NCI-H1105 (cell line): ENCODE data around the gene GPR22.

ENCODE experiments used
- DNase-seq: peaks from one replicate; lab custom pipeline; 2025; lab: John Stamatoyannopoulos, UW

The GPR22 gene, protein sequence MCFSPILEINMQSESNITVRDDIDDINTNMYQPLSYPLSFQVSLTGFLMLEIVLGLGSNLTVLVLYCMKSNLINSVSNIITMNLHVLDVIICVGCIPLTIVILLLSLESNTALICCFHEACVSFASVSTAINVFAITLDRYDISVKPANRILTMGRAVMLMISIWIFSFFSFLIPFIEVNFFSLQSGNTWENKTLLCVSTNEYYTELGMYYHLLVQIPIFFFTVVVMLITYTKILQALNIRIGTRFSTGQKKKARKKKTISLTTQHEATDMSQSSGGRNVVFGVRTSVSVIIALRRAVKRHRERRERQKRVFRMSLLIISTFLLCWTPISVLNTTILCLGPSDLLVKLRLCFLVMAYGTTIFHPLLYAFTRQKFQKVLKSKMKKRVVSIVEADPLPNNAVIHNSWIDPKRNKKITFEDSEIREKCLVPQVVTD

DNA sequence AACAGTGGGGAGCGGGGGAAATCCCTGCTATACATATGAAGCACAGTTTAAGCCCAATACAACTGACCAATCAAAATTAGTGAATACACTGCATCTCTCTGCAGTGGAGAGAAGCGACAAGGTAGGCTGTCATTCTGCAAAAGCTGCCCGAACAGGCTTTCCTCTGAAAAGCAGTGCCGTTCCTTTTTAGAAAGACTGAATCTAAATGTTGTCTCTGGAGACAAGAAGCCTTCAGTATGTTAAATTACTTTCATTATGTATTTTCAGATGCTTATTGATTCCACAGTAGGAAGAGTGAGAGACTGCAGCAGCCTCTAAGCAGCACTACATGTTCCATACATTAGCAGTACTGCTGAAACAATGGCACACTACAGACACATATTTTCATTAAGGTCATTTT lies at the start of gene GPR22:
GPR22 (plus strand) TSS at position 129 of the 400 bp plus-strand sequence. CDS start 4,004 bp downstream, outside the sequence.
- DNase-seq: no peak

DNA sequence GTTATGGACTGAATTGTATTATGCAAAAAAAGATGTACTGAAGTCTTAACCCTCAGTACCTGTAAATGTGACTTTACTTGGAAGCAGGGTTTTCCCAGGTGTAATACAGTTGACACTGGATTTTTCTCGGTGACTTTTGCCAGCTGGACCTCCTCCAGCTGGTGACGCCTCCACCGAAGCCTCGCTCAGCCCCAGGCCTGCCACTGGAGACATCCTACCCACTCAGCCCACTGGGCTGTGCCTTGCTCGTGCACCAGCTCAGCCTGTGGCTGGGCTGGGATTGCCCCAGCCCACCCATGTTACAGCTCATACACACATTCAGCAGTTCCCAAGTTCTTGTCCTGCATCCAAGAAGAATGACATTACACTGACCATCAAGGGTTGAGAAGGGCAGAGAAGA lies 42.4 kb upstream of the GPR22 start:
- DNase-seq: no peak

DNA sequence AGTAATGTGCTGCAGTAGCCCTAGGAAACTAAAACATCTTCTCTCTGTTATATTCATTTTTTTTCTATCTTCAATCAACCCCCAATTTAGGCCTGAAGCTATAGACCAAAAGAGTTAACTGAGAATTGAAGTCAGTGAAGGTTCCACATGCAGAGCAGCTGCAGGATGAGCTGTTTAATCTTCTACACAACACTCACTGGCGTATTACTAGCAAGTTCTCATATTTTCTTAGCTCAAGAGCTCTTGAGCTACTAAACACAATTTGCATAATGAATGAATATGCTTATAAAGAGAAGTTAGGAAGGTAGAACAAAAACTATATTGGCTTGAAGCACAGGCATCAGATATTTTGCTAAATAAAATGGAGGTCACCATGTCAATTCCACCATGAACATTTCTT lies 41.2 kb upstream of the GPR22 start:
- no peak for DNase-seq

DNA sequence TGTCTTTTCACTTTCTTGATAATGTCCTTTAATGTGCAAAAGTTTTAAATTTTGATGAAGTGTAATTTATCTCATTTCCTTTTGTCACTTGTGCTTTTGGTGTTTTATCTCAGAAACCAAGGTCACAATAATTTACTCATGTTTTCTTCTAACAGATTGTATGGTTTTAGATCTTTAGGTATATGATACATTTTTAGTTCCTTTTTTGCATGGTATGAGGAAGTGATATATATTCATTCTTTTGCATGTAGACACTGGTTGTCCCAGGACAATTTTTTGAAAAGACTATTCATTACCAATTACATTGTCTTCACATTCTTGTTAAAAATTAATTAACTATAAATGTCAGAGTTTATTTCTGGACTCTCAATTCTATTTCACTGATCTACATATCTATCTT lies 39.8 kb upstream of the GPR22 start:
- DNase-seq: no peak

DNA sequence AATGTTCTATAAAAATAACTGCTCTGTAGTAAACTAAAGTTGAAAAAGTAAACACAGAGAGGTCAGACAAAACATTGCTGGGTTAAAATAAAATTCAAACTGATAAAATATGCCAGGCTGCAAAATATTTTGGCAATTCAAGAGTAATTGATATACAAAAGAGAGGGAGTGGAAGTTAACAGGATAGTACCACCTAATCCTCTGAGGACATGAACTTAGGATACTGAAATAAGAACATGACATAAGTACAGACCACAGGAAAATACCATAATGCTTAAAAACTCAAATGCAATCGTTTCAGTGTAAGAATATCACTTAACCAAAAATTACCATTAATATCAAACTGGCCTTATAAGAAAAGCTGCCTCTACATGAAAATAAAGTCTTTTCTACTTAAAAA lies 37.6 kb upstream of the GPR22 start:
- DNase-seq: no peak

DNA sequence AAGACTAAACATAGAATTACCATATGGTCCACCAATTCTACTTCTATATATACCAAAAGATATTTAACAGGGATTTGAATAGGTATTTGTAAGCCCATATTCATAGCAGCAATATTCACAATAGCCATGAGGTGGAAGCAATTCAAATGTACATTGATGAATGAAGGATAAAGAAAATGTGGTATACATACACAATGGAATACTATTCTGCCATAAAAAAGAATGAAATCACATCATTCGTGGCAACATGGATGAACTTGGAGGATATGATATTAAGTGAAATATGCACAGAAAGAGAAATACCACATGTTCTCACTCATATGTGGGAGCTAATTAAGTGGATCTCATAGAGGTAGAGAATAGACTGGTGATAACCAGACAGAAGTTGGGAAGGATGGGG lies 34.1 kb upstream of the GPR22 start:
- DNase-seq: no peak

DNA sequence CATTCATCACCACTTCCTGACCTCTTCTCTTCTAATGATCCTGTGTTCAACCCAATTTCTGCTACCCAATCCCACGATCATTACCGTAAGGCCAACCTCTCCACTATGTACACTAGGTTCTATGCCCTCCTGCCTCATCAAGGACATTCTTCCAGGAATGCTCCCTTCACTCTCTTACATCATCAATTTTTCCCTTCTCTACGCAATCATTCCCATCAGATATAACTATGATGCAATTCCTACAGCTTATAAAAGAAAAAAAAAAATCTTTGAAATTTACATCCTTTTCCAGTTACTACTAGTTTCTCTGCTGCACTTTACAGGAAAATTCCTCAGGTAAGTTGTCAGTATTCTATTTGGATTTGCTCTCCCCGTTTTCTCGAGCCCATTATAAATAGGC lies 30.8 kb upstream of the GPR22 start:
- no peak for DNase-seq

DNA sequence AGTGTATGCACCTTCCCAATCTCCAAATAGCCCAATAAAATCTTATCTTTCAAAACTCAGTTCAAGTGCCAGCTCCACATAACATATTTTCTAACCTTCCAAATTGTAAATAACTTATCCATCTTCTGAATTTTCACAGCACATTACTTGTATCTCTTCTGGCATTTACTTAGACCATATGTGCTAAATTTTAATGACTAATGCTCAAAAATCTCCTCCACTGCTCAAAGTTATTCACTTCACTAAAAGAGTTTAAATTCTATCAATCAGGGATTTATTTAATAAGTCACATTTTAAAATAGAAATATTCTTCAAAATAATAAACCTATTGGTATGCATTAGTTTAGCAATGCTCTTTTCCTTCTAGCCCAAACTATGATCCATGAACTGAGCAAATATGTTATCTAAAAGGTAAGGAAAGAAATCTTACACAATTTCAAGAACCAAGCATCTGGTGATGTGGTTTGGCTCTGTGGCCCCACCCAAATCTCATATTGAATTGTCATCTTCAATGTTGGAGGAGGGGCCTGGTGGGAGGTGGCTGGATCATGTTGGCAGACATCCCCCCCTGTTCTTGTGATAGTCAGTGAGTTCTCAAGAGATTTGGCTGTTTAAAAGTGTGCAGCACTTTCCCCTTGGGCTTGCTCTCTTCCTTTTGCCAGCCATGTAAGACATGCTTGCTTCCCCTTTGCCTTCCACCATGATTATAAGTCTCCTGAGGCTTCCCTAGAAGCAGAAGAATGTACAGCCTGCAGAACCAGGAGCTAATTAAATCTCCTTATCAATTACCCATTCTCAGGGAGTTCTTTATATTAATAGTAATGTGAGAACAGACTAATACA lies 28.1 kb upstream of the GPR22 start:
- DNase-seq: no peak

DNA sequence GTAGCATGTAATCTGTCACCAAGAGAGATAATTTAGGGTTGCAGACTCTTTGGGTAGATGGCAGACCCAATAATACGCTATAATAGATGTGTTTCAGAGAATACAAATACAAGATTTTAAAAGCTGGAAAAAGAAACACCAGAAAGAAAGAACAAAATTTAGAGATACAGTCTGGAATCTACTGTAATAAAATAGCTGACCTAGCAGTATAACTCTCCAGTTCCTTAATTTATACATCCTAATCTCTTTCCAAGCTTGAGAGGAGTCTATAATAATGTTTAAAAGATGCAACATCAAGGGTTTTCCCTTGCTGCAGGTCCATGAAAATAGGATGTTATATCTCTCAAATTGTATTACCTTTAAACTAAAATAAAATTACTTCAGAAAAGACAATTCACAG lies 27.2 kb upstream of the GPR22 start:
- no peak for DNase-seq

DNA sequence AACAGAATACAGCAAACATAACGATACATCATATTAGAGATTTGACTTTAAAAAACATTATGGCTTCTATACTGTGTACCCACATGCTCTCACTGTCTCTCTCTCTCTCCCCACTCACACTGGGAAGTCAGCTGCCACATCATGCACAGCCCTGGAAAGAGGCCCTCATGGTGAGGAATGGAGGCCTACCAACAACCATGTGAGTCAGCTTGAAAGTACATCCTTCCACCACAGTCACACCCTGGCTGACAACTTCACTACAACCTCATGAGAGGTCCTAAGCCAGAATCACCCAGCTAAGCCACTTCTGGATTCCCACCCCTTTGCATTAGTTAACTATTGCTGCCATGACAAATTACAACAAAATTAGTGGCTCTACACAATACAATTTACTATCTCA lies 23.3 kb upstream of the GPR22 start:
- no peak for DNase-seq

DNA sequence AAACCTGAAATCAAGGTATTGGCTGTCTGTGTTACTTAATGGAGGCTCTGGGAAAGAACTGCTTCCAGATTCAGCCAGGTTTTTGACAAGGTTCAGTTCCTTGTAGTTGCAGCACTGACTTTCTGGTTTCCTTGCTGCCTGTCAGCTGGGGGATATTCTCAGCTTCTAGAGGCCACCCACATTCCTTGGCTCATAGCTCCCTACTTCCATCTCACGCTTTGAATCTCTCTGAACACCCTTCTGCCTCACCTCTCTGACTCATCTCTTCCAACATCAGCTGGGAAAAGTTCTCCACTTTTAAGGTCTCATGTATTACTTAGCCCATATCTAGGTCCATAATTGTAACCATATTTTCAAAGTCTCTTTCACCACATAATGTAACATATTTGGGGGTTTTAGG lies 22.9 kb upstream of the GPR22 start:
- no peak for DNase-seq

DNA sequence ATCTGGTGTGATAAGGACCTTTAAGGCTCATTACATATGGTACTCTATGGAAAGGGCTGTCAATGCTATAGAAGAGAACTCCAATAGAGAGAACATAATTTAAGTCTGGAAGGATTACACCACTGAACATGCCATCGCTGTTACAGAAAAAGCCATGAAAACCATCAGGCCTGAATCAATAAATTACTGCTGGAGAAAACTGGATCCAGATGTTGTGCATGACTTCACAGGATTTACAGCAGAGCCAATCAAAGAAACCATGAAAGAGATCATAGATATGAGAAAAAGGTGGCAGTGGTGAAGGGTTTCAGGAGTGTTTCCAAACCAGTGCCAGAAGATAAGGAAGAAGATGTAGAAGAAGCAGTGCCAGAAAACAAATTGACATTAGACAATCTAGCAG lies 18.9 kb upstream of the GPR22 start:
- no peak for DNase-seq

DNA sequence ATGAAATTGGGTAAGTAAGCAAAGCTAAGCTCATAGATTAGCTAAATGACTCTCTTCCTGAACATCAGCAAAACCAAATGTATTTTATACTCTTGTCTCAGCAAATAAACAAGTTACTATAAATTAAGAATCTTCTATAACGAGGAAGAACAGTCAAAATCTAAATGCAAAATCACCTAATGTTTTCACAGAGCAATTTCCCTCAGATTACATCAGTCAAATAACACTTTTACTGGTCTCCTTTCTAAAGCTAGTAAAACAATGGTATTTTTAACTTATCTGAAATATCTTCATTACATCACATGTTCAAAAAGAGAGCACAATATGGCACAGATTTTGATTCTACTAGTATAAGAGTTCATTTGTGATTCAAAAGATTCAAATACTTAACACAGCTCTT lies 16.5 kb upstream of the GPR22 start:
- no peak for DNase-seq

DNA sequence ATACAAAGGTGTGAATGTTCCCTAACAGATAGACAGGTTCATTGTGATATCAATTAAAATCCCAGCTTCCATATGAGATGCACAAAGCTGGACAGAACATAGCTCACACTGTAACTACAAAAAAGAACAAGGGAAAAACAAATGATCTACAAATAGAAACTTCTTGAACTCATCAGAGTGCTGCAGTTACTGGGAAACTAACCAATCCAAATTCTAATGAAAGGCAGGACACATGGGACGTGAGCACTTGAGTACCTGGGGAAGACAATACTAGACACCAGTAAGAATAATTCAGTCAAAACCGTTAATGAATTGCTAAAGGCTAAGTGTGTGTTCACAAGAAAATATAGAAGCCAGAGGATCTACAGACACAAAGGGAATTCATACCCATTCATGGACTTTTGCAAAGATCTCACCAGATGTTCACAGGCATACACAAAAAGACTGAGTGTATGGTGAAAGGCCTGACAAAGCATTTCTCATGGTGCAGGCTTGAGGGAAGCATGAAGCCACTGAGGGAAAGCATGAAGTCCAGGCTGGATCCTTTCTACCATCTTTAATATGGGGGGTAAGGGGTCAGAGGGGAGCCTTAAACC lies 7.8 kb upstream of the GPR22 start:
- no peak for DNase-seq

DNA sequence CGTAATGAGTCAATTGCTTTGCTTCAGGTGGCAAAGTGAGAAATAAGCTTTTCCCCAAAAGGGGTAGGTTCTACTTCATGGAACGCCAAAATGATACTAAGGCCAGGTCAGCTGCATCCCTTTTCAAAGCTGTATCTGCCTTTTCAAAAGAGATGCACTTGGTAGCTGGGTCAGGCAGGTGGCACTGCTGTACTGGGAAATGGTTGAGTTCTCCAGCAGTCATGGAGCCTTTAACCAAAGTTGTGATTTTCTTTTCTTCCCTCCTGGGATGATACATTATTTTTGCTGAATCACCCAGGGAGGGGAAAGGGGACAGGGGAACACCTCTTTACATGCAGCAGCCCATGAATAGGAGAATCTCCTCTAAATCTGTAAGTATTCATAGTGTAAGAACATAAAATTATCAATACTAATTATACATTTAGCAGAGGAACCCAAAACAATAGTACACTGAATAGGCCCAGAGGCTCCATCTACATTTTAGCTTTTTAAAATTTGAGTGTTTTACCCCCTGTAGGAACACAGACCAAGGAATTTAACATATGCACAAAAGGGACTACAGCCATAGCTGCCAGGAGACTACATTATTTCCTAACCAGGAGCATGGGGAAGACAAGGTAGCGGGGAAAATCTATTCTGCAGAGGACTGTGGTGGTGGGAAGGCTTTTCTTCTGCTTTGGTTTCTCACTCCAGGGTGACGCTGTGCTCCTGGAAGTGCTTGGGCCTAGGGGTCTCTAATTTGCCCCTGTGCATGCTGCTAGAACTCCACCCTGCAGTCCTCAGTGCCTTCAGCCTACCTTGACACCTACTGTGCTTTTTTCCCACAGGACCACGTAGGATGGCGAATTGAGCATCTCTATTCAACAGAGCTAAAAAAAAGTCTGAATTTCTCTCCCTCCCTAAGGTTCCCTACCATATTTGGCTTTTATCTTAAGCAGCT lies 6.4 kb upstream of the GPR22 start:
- DNase-seq: peak; percentile 17

DNA sequence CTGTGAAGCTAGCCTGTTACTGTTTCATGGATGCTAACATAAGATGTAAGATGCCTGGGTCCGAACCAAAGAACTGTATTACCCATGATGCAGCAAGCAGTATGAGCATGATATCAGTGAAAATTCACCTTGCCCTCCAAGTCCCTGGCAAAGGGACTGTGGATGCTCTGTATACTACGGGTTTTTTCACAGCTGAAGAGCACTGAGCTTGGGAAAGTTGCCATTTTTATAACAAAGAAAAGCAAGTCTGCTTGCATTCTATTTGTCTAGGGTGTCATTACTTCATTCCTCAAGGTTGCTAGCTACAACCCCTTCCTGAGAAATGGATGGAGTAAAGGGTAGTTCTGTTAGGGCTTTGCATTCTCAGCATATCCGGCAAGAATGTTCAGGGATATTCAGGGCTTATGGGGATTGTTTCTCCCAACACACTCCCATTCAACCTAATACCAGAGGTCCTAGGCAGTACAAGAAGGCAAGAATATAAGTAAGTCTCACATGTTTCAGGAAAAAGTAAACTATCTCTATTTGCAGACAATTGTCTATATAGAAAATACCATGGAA lies 5.1 kb upstream of the GPR22 start:
- DNase-seq: no peak

DNA sequence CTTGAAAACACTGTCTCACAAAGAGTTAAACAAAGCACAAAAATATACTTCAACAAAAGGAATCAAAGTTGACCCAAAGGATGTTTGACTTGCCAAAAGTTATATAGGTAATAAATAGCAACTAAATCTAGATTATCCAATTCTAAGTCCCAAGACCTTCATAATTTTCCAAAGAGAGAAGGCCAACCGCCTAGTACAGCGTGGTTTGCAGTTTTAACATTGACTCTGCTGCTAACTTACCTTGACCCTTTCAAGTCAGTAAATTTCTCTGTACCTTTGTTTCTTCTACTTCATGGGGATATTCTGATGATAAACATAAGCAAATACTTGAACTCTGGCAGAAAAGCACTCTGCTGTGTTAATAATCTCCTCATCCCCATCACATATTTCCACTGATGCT lies 1.9 kb upstream of the GPR22 start:
- DNase-seq: no peak

DNA sequence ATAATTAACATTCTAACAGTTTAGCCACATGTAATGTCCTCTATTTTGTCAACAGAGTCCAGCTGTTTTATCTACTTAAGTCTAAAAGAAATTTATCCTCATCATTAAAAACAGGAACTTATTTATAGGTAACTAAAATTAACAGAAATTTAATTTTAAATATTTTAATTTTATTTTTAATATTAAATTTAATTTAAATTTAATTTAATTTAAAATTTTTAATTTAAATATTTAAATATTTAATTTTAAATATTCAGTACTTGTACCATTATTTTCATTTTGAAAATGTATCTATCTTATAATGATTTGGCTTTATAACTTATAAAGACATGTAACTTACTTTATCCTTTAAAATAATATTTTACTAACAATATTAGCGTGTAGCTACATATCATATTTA lies 1.0 kb upstream of the GPR22 start:
- no peak for DNase-seq

DNA sequence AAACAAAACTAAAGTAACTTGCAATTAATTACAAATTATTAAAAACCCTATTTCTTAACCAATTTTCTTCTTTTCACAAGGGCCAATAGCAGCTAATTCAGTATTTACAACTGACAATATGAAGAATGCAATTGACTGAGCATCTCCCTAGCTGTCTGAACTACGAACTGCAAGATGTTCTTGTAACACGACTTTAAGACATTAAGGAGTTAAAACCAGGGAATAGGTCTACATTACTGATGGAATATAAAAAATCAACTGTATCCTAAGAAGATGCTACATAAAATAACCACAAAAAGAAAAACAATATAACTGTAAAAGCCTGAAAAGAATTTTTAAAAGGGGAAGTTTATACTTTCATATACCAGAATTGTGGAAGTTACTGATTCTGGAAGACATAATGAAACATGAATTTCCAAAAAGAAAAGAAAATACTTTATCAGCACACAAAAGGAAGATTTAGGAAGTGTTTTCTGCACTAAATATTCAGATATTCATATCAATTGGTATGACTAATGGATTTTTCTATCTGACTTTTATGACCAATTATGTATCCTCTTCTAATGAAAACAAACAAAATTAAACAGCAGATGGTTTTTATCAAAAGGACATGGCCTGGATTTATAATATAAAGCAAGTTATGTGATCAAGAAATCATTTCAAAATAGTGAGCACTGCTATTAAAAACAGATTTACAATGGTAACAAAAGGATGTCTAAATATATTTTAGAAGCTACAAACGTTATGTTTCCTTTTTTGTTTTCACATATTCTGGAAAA lies 1.6 kb downstream of the GPR22 start:
- DNase-seq: no peak

DNA sequence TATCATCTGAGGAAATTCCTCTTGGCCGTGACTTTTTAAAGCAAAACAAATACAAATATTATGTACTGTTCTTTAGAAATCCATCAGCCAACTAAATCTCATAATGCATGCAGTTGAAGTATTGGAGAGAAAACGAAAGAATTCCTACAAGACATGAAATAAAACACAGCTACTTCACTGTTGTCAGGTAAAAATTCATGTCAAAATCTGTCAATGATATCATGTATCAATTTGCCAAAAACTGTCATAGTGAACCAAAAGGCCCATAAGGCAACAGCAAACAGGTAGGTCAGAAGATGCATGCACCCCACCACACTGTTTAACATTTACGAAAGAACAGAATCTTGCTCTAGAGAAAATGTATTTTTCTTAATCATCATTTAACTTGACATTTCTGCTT lies 2.3 kb downstream of the GPR22 start:
- no peak for DNase-seq

DNA sequence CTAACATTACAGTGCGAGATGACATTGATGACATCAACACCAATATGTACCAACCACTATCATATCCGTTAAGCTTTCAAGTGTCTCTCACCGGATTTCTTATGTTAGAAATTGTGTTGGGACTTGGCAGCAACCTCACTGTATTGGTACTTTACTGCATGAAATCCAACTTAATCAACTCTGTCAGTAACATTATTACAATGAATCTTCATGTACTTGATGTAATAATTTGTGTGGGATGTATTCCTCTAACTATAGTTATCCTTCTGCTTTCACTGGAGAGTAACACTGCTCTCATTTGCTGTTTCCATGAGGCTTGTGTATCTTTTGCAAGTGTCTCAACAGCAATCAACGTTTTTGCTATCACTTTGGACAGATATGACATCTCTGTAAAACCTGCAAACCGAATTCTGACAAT lies 4.3 kb downstream of the GPR22 start:
- DNase-seq: no peak
